HG03442 (cell line): ENCODE data around the gene MRE11.

Experiments
- ATAC-seq: cut with Tn5 transposase; IDR thresholded peaks from one replicate; pipeline ENCODE4 v1.9.1; 2021; ENCODE audit warnings: mild to moderate bottlenecking, moderate library complexity; ENCODE audit not compliant: unreplicated experiment

MRE11 gene

GRCh38 chr11:94493281-94494125 is at the start of gene MRE11, which contains the start of gene ANKRD49:
MRE11 (minus strand) TSS chr11:94493844; CDS start chr11:94492801, 1,043 bp downstream.
ANKRD49 (plus strand) TSS chr11:94493984; CDS start chr11:94496694, 2,710 bp downstream.
- peak; percentile 99 for ATAC-seq

GRCh38 chr11:94539420-94539819 is 45.8 kb upstream of the MRE11 start:
- ATAC-seq, result no peak

- no peak for ATAC-seq
These were observed 43.5 kb upstream of the MRE11 start for GRCh38 chr11:94537031-94537600.

- ATAC-seq, result no peak
These were observed 42.7 kb upstream of the MRE11 start for GRCh38 chr11:94536386-94536785.

GRCh38 chr11:94533696-94534630 is 40.3 kb upstream of the MRE11 start:
- ATAC-seq, result no peak

GRCh38 chr11:94533206-94533605 is 39.6 kb upstream of the MRE11 start:
- no peak for ATAC-seq

- ATAC-seq, result no peak
These were observed 38.6 kb upstream of the MRE11 start for GRCh38 chr11:94532211-94532610.

- ATAC-seq, result no peak
These were observed 34.9 kb upstream of the MRE11 start for GRCh38 chr11:94528551-94528950.

GRCh38 chr11:94526645-94527438 is 33.2 kb upstream of the MRE11 start:
- no peak for ATAC-seq

- no peak for ATAC-seq
These were observed 32.1 kb upstream of the MRE11 start for GRCh38 chr11:94525546-94526324.

- ATAC-seq, result no peak
These were observed 30.7 kb upstream of the MRE11 start for GRCh38 chr11:94524341-94524740.

GRCh38 chr11:94521684-94522083 is 28.0 kb upstream of the MRE11 start:
- no peak for ATAC-seq

GRCh38 chr11:94519478-94520084 is 25.9 kb upstream of the MRE11 start:
- ATAC-seq, result no peak

- no peak for ATAC-seq
These were observed 24.7 kb upstream of the MRE11 start for GRCh38 chr11:94518300-94518699.

GRCh38 chr11:94516725-94517124 is 23.1 kb upstream of the MRE11 start:
- ATAC-seq, result no peak

- no peak for ATAC-seq
These were observed 21.8 kb upstream of the MRE11 start for GRCh38 chr11:94515398-94515797.

GRCh38 chr11:94513091-94513490 is 19.4 kb upstream of the MRE11 start:
- no peak for ATAC-seq

GRCh38 chr11:94511932-94512781 is 18.5 kb upstream of the MRE11 start, which contains the start of gene C11orf97:
C11orf97 (plus strand) TSS chr11:94512461; CDS start chr11:94512529, 68 bp downstream.
- ATAC-seq, result peak; percentile 88
